Measurements from ENCODE around the gene KIRREL3.

The KIRREL3 gene

DNA sequence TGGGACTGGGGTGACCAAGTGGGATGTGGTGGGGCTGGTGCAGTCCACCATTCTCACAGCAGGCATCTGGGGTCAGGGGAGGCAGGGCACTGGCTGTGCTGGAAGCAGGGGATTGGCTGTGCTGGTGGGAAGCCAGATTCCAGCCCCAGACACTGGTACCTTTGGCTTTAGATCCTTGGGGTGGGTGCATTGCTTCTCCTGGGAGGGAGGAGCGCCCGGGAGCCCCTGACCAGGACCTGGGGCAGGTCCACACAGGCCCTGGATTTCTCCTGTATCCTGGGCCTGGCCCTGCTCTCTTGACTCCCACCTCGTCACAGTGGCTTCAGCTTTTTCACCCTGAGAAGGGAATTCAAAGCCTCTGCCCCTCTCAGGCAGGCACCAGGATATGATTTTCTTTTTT lies 606.5 kb downstream of the KIRREL3 start:
- peaks cover 29 to 30% of the 10 kb centered on the region in 2 experiments for H3K4me1 ChIP-seq (ENCODE audit: control insufficient read depth in 1 of 2, insufficient read depth in 1 of 2, low read depth in 1 of 2, low read length in 1 of 2)
- no peak overlapping the region for H3K27ac ChIP-seq

DNA sequence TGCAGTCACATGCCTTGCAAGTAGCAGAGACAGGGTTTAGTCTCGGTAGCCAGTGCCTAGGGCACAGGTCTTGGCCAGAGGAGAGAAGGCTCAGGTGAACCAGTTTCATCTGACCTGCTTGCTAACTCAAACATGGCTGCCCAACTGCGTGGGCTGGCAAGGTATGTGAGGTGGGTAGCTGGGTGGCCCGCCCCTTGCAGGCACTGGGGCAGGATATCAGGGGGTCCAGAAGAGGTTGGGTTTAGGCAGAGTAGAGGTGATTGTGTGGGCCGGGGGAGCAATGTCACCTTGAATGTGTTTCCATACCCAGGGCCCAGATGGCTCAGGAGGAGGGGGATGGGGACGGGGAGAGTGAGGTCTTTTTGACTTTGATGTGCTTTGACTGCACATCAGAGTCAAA lies 607.4 kb downstream of the KIRREL3 start:
- Histone ChIP-seq H3K27ac (no peak overlapping the region), H3K4me1 (ENCODE audit: control insufficient read depth in 1 of 2, insufficient read depth in 1 of 2, low read depth in 1 of 2, low read length in 1 of 2) (peaks cover 29 to 32% of the 10 kb centered on the region in 2 experiments), H3K36me3 (no peaks in the 10 kb centered on the region), H3K27me3 (no peaks in the 10 kb centered on the region), H3K4me3 (ENCODE audit: low read depth in 1 of 2, low read length in 1 of 2) (no peak overlapping the region), H3K9me3 (no peaks in the 10 kb centered on the region)
- TF ChIP-seq, protein P1, sequence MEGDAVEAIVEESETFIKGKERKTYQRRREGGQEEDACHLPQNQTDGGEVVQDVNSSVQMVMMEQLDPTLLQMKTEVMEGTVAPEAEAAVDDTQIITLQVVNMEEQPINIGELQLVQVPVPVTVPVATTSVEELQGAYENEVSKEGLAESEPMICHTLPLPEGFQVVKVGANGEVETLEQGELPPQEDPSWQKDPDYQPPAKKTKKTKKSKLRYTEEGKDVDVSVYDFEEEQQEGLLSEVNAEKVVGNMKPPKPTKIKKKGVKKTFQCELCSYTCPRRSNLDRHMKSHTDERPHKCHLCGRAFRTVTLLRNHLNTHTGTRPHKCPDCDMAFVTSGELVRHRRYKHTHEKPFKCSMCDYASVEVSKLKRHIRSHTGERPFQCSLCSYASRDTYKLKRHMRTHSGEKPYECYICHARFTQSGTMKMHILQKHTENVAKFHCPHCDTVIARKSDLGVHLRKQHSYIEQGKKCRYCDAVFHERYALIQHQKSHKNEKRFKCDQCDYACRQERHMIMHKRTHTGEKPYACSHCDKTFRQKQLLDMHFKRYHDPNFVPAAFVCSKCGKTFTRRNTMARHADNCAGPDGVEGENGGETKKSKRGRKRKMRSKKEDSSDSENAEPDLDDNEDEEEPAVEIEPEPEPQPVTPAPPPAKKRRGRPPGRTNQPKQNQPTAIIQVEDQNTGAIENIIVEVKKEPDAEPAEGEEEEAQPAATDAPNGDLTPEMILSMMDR (IDR thresholded peaks at IDR 0.05): no peak

More for the DNA sequence above, 606.5 kb downstream of the KIRREL3 start:
- Histone ChIP-seq H3K36me3 (no peaks in the 10 kb centered on the region), H3K4me3 (ENCODE audit: low read depth in 1 of 2, low read length in 1 of 2) (no peak overlapping the region), H3K9me3 (no peaks in the 10 kb centered on the region), H3K27me3 (no peaks in the 10 kb centered on the region)
- TF ChIP-seq, protein P1 (IDR thresholded peaks at IDR 0.05): no peak

DNA sequence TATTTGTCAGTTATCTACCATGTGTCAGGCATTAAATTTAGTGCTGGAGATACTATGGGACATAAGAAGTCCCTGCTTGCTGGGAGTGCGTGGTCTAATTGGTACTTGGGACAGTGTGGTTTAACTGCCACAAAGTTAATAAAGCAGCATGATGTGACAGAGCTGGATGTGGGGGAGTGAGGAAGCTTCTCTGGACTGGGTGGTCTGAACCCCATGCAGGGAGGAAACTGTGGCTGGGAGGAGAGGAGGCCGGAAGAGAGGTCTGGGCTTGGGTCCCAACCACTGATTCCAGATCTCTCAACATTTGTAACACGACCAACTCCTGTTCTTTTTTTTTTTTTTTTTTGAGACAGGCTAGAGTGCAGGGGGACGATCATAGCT lies 607.9 kb downstream of the KIRREL3 start:
- H3K27me3 ChIP-seq: no peaks in the 10 kb centered on the region
- no peaks in the 10 kb centered on the region for H3K36me3 ChIP-seq
- peak overlapping the region; percentile 78 for H3K27ac ChIP-seq
- TF ChIP-seq, protein P1 (IDR thresholded peaks at IDR 0.05): no peak
- peaks cover 35 to 37% of the 10 kb centered on the region in 2 experiments for H3K4me1 ChIP-seq (ENCODE audit: control insufficient read depth in 1 of 2, insufficient read depth in 1 of 2, low read depth in 1 of 2, low read length in 1 of 2)
- H3K4me3 ChIP-seq (ENCODE audit: low read depth in 1 of 2, low read length in 1 of 2): peak overlapping the region in 1 of 2 experiments; percentile 35
- no peaks in the 10 kb centered on the region for H3K9me3 ChIP-seq

DNA sequence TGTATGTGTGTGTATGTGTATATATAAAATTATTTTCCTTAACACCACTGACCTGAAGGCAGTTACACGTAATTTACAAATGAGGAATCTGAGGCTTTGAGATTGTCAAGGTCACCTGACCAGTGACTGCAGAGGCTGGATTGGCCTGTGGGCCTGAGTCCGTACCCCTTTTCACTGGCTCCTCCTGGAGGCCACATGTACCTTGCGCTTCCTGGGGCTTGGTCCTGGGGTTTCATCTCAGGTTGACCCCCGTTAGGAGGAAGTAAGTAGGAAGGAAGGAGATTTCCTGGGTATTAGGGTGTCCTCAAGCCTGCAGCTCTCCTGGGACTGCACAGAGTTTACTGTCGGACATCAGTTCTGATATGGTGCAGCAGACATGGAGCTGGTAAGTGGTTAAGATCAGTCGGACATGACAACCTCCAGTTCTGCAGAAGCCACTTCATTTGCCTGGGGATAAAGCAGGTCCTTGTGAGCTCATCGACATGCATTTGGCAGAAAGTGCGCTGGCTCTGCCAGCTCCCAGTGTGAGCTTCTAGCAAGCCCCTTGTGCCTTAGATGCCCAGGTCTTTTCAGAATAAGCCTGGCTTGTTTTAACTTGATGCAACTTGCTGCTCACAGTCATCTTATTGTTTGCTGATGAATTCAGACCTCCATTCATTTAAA lies 608.5 kb downstream of the KIRREL3 start:
- H3K4me1 ChIP-seq (ENCODE audit: control insufficient read depth in 1 of 2, insufficient read depth in 1 of 2, low read depth in 1 of 2, low read length in 1 of 2): peaks cover 40 to 43% of the 10 kb centered on the region in 2 experiments
- no peaks in the 10 kb centered on the region for H3K36me3 ChIP-seq
- no peaks in the 10 kb centered on the region for H3K9me3 ChIP-seq
- peak overlapping the region; percentile 78 for H3K27ac ChIP-seq
- no peaks in the 10 kb centered on the region for H3K27me3 ChIP-seq
- peak overlapping the region; percentile 13 to 35 for H3K4me3 ChIP-seq (ENCODE audit: low read depth in 1 of 2, low read length in 1 of 2)
- TF ChIP-seq, protein P1 (IDR thresholded peaks at IDR 0.05): peak; percentile 40

DNA sequence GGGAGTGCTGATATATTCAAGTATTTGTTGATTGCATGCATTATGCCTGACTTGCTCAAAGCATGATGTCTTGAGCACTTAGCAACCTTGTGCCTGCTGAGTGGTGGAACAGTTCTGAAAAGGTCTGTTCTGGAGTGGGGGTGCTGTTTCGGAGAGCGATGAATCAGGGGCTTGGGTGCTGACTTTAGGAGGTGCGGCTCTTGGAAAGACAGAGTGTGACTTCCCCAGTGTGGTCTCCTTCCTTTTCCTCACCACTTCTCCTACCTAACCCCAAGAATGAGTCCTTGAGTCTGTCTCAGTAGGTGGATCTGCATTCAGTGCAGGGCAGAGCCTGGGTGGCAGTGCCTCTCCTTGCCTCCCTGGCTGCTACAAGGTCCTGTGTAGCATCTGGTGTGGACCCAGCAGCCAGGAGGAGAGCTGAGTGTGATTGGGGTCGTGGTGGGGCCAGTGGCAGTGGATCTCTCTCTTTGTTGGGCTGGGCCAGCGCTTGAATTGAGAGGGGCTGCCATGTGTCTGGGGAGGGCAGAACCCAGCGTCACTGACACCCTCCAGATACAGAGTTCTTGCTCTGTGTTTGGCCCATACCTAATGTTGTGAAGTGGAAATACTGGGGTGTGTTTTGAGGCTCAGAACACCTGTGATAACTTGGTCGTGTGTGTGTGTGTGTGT lies 609.1 kb downstream of the KIRREL3 start:
- Histone ChIP-seq H3K9me3 (no peaks in the 10 kb centered on the region), H3K4me3 (ENCODE audit: low read depth in 1 of 2, low read length in 1 of 2) (peak overlapping the region; percentile 13 to 21), H3K36me3 (no peaks in the 10 kb centered on the region), H3K27ac (peak overlapping the region; percentile 78), H3K27me3 (no peaks in the 10 kb centered on the region), H3K4me1 (ENCODE audit: control insufficient read depth in 1 of 2, insufficient read depth in 1 of 2, low read depth in 1 of 2, low read length in 1 of 2) (peaks cover 47 to 49% of the 10 kb centered on the region in 2 experiments)
- TF ChIP-seq, protein P1 (IDR thresholded peaks at IDR 0.05): no peak

Measured in neutrophil (primary cell).